ENCODE measurements around the gene FER1L5. TPM values are rescaled to one million over a fixed set of nuclear protein-coding genes. Genes with fewer than 3 reads are reported as not detected.
A peak's percentile ranks its signal among the peaks of the same experiment; 100 is the strongest.

The FER1L5 gene
- not detected for total RNA-seq
- not detected for total RNA-seq (2013)
- 0 to 0.10 (median 0) reads per million in 29 experiments for total RNA-seq

DNA sequence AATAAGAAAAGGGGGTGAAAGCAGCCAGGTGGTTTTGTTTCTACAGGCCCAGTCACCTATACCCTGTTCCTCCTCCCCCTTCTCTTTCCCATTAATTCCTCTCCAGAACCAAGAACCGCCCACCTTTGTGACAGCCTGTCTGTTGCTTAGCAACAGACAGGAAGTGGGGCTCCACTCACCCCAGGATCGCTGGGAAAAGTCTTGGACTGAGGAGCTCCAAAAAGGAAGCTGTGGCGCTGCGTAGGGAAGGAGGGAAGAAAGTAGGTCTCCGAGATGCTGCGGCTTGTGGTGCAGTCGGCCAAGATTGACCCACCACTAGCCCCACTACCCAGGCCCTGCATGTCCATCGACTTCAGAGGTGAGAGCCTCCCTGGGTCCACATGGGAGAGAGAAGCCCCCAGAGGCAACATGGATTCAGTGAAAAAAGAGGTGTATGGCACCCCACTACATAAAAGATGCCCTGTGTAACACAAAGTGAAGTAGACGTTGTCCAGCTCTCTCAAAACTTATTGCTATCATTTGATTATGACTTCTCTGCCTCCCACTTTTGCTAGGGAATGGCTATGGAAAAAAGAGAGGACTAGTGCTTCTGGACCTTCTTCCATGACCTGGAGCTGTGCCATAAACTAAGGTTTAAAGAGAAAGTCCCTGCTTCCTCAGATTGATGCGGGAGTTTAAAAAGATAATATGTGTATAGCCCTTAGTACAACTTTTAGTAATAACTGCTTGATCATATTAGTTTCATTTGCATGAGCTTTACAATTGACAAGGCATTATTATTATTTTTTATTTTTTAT, at the start of gene FER1L5:
TSS of gene FER1L5 (plus strand) at position 201 of the 797 bp plus-strand sequence. CDS start at position 274, 73 bp downstream.
- H3K27ac ChIP-seq (ENCODE audit: low read length) = no peak within 1 kb of the TSS
- ChIA-PET POLR2A (interaction anchor here in 1 of 2 donors (0.5 kb wide), 1 partner anchor 370 kb away, joined by 9 read pairs; no protein-coding TSS in a partner anchor), CTCF (no interaction called here)
- no peak within 1 kb of the TSS for H3K27ac Mint-ChIP-seq
- no peaks in the 10 kb centered on the region for H3K36me3 Mint-ChIP-seq
- H3K27me3 ChIP-seq (replicated peaks in 1 of 2; ENCODE audit: control insufficient read depth in 2 of 2, extremely low read depth in 1 of 2, insufficient read depth in 2 of 2, low read length in 1 of 2) = peaks cover 0 to 5% of the 10 kb centered on the region in 2 experiments
- H3K9me3 Mint-ChIP-seq = no peaks in the 10 kb centered on the region
- ATAC-seq (replicated peaks in 1 of 4) (no peak), DNase-seq (no peak)
- peaks cover 0 to 2% (median 0%) of the 10 kb centered on the region in 3 donors for H3K4me1 Mint-ChIP-seq
- no peak within 1 kb of the TSS for H3K4me3 ChIP-seq (ENCODE audit: control insufficient read depth in 1 of 2, extremely low read depth in 1 of 2, low read length in 1 of 2)
- no peak within 1 kb of the TSS for H3K4me3 Mint-ChIP-seq
- no peaks in the 10 kb centered on the region for H3K36me3 ChIP-seq (ENCODE audit: control insufficient read depth in 2 of 2, extremely low read depth in 1 of 2, insufficient read depth in 1 of 2, low read length in 1 of 2)
- 0% methylated on average over 1 of the region's 10 CpGs for WGBS (ENCODE audit: insufficient coverage)
- H3K9me3 ChIP-seq = no peaks in the 10 kb centered on the region
- H3K4me1 ChIP-seq (ENCODE audit: control insufficient read depth in 1 of 2, extremely low read depth in 1 of 2, insufficient read depth in 2 of 2, low read length in 2 of 2) = peaks cover 0 to 6% of the 10 kb centered on the region in 2 experiments
- H3K27me3 Mint-ChIP-seq = no peaks in the 10 kb centered on the region

DNA sequence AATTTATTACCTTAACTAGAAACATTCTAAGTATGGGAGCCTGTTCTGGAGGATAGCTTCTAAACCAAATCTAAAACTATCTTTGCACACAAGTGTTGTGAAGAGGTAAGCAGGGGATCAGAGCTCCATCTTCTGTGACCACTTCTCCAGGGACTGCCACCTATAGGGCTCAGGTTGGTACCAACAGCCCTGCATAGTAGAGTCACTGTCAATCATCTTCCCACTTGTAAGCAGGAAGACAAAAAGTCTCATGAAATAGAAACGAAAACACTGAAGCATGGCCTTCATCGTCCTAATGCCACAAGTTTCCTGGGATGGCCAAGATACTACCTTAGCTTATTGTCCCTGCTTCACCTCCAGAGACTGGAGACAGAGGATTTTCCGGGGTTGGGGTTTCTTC, 48.3 kb upstream of the FER1L5 start:
- Mint-ChIP-seq H3K36me3 (peaks cover 56% of the 10 kb centered on the region), H3K9me3 (no peaks in the 10 kb centered on the region), H3K27me3 (no peaks in the 10 kb centered on the region), H3K4me1 (peaks cover 31 to 46% (median 37%) of the 10 kb centered on the region in 3 donors), H3K27ac (peak overlapping the region; percentile 90 to 92), H3K4me3 (peak overlapping the region in 1 of 3 donors; percentile 33)
- Histone ChIP-seq H3K27ac (ENCODE audit: low read length) (peak overlapping the region; percentile 68), H3K36me3 (ENCODE audit: control insufficient read depth in 2 of 2, extremely low read depth in 1 of 2, insufficient read depth in 1 of 2, low read length in 1 of 2) (peaks cover 0 to 55% of the 10 kb centered on the region in 2 donors), H3K9me3 (no peaks in the 10 kb centered on the region), H3K4me1 (ENCODE audit: control insufficient read depth in 1 of 2, extremely low read depth in 1 of 2, insufficient read depth in 2 of 2, low read length in 2 of 2) (peaks cover 15 to 23% of the 10 kb centered on the region in 2 experiments), H3K4me3 (ENCODE audit: control insufficient read depth in 1 of 2, extremely low read depth in 1 of 2, low read length in 1 of 2) (no peak overlapping the region), H3K27me3 (replicated peaks in 1 of 2; ENCODE audit: control insufficient read depth in 2 of 2, extremely low read depth in 1 of 2, insufficient read depth in 2 of 2, low read length in 1 of 2) (no peaks in the 10 kb centered on the region)
- CTCF ChIA-PET = interaction anchor here (0.6 to 1.1 kb wide), 5 partner anchors 40 to 264 kb away, joined by 3 to 5 read pairs (median 4); no protein-coding TSS in a partner anchor
- POLR2A ChIA-PET = interaction anchor here in 1 of 2 donors (0.7 kb wide), 1 partner anchor 63 kb away, joined by 4 read pairs; no protein-coding TSS in a partner anchor
- WGBS (ENCODE audit: insufficient coverage) = 0% methylated on average over 1 of the region's 3 CpGs
- peak; percentile 31 to 54 (median 48) for ATAC-seq (replicated peaks in 1 of 4)
- DNase-seq = no peak

DNA sequence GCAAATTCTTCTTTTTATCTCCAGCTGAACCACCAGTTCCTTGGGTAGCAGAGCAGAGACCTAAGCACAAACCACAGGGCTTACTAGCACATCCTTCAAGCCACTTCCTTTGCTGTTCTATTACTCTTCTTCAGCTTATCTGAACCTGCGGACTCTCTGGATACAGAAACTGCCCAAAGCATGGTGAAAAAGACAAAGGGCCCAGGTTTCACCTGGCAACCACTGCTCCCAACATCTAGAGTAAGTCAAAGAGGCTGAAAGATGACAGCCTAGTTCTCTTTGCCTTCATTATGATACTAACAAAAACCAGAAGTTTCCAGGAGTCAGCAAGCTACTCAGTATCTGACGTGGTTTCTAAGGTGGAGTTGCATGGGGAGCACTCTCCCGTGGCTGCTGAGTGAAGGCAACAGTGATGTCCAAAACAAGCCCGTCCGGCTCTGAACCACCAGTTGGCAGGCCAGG, 47.8 kb upstream of the FER1L5 start:
- H3K27ac Mint-ChIP-seq = peak overlapping the region; percentile 90 to 92
- H3K36me3 Mint-ChIP-seq = peaks cover 54% of the 10 kb centered on the region
- H3K36me3 ChIP-seq (ENCODE audit: control insufficient read depth in 2 of 2, extremely low read depth in 1 of 2, insufficient read depth in 1 of 2, low read length in 1 of 2) = peaks cover 0 to 57% of the 10 kb centered on the region in 2 donors
- H3K27me3 ChIP-seq (replicated peaks in 1 of 2; ENCODE audit: control insufficient read depth in 2 of 2, extremely low read depth in 1 of 2, insufficient read depth in 2 of 2, low read length in 1 of 2) = no peaks in the 10 kb centered on the region
- ATAC-seq (replicated peaks in 1 of 4) (peak; percentile 84 to 95 (median 93)), DNase-seq (peak in 16 of 35 experiments; percentile 3 to 50 (median 18))
- ChIA-PET CTCF (interaction anchor here (0.7 to 1.1 kb wide), 4 partner anchors 40 to 263 kb away, joined by 3 to 5 read pairs (median 4); no protein-coding TSS in a partner anchor), POLR2A (interaction anchor here in 1 of 2 donors (0.7 kb wide), 1 partner anchor 63 kb away, joined by 4 read pairs; no protein-coding TSS in a partner anchor)
- H3K4me3 ChIP-seq (ENCODE audit: control insufficient read depth in 1 of 2, extremely low read depth in 1 of 2, low read length in 1 of 2) = no peak overlapping the region
- WGBS (ENCODE audit: insufficient coverage) = 0% methylated on average over 1 of the region's 5 CpGs
- peak overlapping the region in 2 of 3 donors; percentile 33 to 40 for H3K4me3 Mint-ChIP-seq
- peaks cover 15 to 23% of the 10 kb centered on the region in 2 experiments for H3K4me1 ChIP-seq (ENCODE audit: control insufficient read depth in 1 of 2, extremely low read depth in 1 of 2, insufficient read depth in 2 of 2, low read length in 2 of 2)
- H3K27me3 Mint-ChIP-seq = no peaks in the 10 kb centered on the region
- H3K4me1 Mint-ChIP-seq = peaks cover 31 to 46% (median 37%) of the 10 kb centered on the region in 3 donors
- peak overlapping the region; percentile 68 for H3K27ac ChIP-seq (ENCODE audit: low read length)
- H3K9me3 Mint-ChIP-seq = no peaks in the 10 kb centered on the region
- H3K9me3 ChIP-seq = no peaks in the 10 kb centered on the region

DNA sequence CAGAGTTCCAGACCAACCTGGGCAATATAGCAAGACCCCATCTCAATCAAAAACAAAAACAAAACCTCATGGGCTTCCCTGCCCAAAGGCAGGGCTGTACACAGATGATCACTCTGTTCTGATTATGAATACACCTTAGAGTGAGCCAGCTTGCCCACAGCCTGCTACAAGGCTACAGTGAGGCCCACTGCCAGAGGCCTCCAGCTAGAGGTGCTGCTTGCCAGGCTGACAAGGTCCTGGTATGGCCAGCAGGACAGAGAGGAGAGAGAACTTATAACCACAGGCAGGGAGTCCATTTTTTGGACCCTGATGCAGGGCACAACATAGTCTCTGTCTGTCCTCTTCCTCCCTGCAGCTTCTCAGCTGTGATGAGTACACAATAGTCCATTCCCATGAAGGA, 46.0 kb upstream of the FER1L5 start:
- H3K27me3 Mint-ChIP-seq = no peaks in the 10 kb centered on the region
- ChIA-PET POLR2A (no interaction called here), CTCF (no interaction called here)
- Histone ChIP-seq H3K4me1 (ENCODE audit: control insufficient read depth in 1 of 2, extremely low read depth in 1 of 2, insufficient read depth in 2 of 2, low read length in 2 of 2) (peaks cover 15 to 23% of the 10 kb centered on the region in 2 experiments), H3K4me3 (ENCODE audit: control insufficient read depth in 1 of 2, extremely low read depth in 1 of 2, low read length in 1 of 2) (no peak overlapping the region), H3K27me3 (replicated peaks in 1 of 2; ENCODE audit: control insufficient read depth in 2 of 2, extremely low read depth in 1 of 2, insufficient read depth in 2 of 2, low read length in 1 of 2) (no peaks in the 10 kb centered on the region), H3K36me3 (ENCODE audit: control insufficient read depth in 2 of 2, extremely low read depth in 1 of 2, insufficient read depth in 1 of 2, low read length in 1 of 2) (peaks cover 0 to 76% of the 10 kb centered on the region in 2 donors), H3K27ac (ENCODE audit: low read length) (no peak overlapping the region), H3K9me3 (no peaks in the 10 kb centered on the region)
- H3K4me1 Mint-ChIP-seq = peaks cover 30 to 47% (median 33%) of the 10 kb centered on the region in 3 donors
- no peak for DNase-seq
- no peaks in the 10 kb centered on the region for H3K9me3 Mint-ChIP-seq
- ATAC-seq (replicated peaks in 1 of 4) = no peak
- peak overlapping the region in 1 of 2 donors; percentile 60 for H3K27ac Mint-ChIP-seq
- H3K4me3 Mint-ChIP-seq = no peak overlapping the region
- peaks cover 61% of the 10 kb centered on the region for H3K36me3 Mint-ChIP-seq

DNA sequence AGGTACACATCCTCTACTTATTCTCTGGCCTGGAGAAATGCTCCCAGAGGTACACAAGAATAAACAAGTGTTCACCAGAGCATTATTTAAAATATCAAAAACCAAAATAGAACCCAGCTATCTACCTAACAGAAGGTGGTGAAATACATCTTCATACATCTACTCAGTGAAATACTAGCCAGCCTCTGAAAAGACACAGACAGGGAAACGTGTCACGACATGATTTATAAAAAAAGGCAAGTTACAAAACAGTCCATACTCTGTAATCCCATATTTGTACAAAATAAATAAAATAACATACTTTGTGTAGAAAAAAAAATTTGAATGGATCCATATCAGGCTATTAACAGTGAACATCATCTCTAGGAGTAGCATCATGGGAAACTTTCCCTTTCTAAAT, 42.6 kb upstream of the FER1L5 start:
- no peak for ATAC-seq (replicated peaks in 1 of 4)
- Mint-ChIP-seq H3K27me3 (no peaks in the 10 kb centered on the region), H3K36me3 (peaks cover 59% of the 10 kb centered on the region), H3K9me3 (no peaks in the 10 kb centered on the region), H3K4me1 (peaks cover 5 to 21% (median 9%) of the 10 kb centered on the region in 3 donors), H3K4me3 (no peak overlapping the region), H3K27ac (peak overlapping the region; percentile 36 to 39)
- H3K4me3 ChIP-seq (ENCODE audit: control insufficient read depth in 1 of 2, extremely low read depth in 1 of 2, low read length in 1 of 2) = no peak overlapping the region
- H3K27ac ChIP-seq (ENCODE audit: low read length) = no peak overlapping the region
- peaks cover 5 to 84% of the 10 kb centered on the region in 2 donors for H3K36me3 ChIP-seq (ENCODE audit: control insufficient read depth in 2 of 2, extremely low read depth in 1 of 2, insufficient read depth in 1 of 2, low read length in 1 of 2)
- peaks cover 2 to 6% of the 10 kb centered on the region in 2 experiments for H3K4me1 ChIP-seq (ENCODE audit: control insufficient read depth in 1 of 2, extremely low read depth in 1 of 2, insufficient read depth in 2 of 2, low read length in 2 of 2)
- no CpG with 5 or more reads among the region's 2 CpGs for WGBS (ENCODE audit: insufficient coverage)
- ChIA-PET CTCF (no interaction called here), POLR2A (interaction anchor here in 1 of 2 donors (0.7 kb wide), 1 partner anchor 183 kb away, joined by 4 read pairs; no protein-coding TSS in a partner anchor)
- H3K9me3 ChIP-seq = no peaks in the 10 kb centered on the region
- H3K27me3 ChIP-seq (replicated peaks in 1 of 2; ENCODE audit: control insufficient read depth in 2 of 2, extremely low read depth in 1 of 2, insufficient read depth in 2 of 2, low read length in 1 of 2) = no peaks in the 10 kb centered on the region
- DNase-seq = no peak

DNA sequence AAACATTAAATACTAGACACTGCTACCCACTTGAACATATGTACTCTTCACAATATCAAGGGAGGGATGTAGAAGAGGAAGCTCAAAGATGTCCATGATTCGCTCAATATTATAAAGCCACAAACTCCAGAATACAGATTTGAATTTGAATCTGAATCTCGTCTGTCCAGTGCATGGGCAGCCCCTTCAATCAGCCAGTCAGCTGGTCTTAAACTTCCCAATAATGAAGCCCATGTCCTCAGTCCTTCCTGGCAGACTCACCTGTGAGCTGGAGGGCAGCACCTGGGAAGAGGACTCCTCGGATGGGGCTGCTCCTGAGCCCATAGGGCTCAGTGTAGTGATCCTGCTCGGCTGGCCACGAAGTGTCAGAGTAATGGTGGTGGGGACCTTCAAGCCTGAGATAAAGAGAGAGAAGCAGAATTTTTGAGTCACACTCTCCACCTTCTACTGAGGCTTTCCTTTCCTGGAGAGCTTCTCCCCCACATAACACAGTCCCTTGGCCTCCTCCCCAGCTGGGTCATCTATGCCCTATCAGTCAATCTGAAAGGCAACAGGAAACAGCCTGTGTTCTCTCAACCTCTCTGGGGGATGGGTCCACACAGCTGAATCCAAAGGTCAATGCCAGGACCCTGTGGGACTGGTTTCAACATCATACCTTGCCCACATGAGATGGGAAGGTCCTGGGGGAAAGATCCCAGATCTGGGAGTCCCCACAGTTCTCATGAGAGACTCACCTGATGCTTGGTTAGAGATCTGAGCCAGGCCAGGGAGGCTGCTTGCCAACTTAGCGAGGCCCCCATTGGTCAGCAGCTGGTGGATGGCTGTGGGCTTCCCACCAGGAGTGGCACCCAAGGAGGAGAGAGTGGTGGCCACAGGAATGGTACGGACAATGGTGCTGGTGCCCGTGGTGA, 40.9 kb upstream of the FER1L5 start:
- DNase-seq (no peak), ATAC-seq (replicated peaks in 1 of 4) (no peak)
- H3K4me1 Mint-ChIP-seq = peaks cover 3 to 12% (median 8%) of the 10 kb centered on the region in 3 donors
- Histone ChIP-seq H3K4me1 (ENCODE audit: control insufficient read depth in 1 of 2, extremely low read depth in 1 of 2, insufficient read depth in 2 of 2, low read length in 2 of 2) (no peaks in the 10 kb centered on the region), H3K27ac (ENCODE audit: low read length) (no peak overlapping the region), H3K27me3 (replicated peaks in 1 of 2; ENCODE audit: control insufficient read depth in 2 of 2, extremely low read depth in 1 of 2, insufficient read depth in 2 of 2, low read length in 1 of 2) (no peaks in the 10 kb centered on the region), H3K4me3 (ENCODE audit: control insufficient read depth in 1 of 2, extremely low read depth in 1 of 2, low read length in 1 of 2) (no peak overlapping the region), H3K36me3 (ENCODE audit: control insufficient read depth in 2 of 2, extremely low read depth in 1 of 2, insufficient read depth in 1 of 2, low read length in 1 of 2) (peaks cover 12 to 89% of the 10 kb centered on the region in 2 donors), H3K9me3 (no peaks in the 10 kb centered on the region)
- ChIA-PET POLR2A (no interaction called here), CTCF (no interaction called here)
- H3K9me3 Mint-ChIP-seq = no peaks in the 10 kb centered on the region
- H3K36me3 Mint-ChIP-seq = peaks cover 69% of the 10 kb centered on the region
- H3K27me3 Mint-ChIP-seq = no peaks in the 10 kb centered on the region
- no peak overlapping the region for H3K4me3 Mint-ChIP-seq
- WGBS (ENCODE audit: insufficient coverage) = 95% methylated on average over 5 of the region's 8 CpGs
- peak overlapping the region; percentile 46 to 52 for H3K27ac Mint-ChIP-seq
